ENCODE data around the gene FPR3. TPM values are rescaled to one million over a fixed set of nuclear protein-coding genes. Genes with fewer than 3 reads are reported as not detected.
A peak's percentile ranks its signal among the peaks of the same experiment; 100 is the strongest.
"Not testable (repeated sequence)": the region's sequence is repeated elsewhere in the genome, so short reads cannot be mapped to it uniquely, and the experiment has no call there.

Gene FPR3
- total RNA-seq, 6 donors from 2014 or later: 8.8 to 50.9 (median 20.1) TPM

GRCh38 chr19:51800473-51801244 is 5.7 kb downstream of the FPR3 start:
- Histone ChIP-seq H3K36me3 (no peaks in the 10 kb centered on the region), H3K4me3 (no peak overlapping the region), H3K27ac (peak overlapping the region; percentile 81 to 87 (median 83)), H3K4me1 (peaks cover 15 to 37% (median 27%) of the 10 kb centered on the region in 4 donors), H3K27me3 (no peaks in the 10 kb centered on the region), H3K9me3 (no peaks in the 10 kb centered on the region)
- 38 to 49% methylated on average over 7 of the region's 7 CpGs for WGBS, 2 donors
- peak in 1 of 2 donors; percentile 24 for ATAC-seq (ENCODE audit: low FRiP score in 2 of 2)
- TF ChIP-seq, protein P1, sequence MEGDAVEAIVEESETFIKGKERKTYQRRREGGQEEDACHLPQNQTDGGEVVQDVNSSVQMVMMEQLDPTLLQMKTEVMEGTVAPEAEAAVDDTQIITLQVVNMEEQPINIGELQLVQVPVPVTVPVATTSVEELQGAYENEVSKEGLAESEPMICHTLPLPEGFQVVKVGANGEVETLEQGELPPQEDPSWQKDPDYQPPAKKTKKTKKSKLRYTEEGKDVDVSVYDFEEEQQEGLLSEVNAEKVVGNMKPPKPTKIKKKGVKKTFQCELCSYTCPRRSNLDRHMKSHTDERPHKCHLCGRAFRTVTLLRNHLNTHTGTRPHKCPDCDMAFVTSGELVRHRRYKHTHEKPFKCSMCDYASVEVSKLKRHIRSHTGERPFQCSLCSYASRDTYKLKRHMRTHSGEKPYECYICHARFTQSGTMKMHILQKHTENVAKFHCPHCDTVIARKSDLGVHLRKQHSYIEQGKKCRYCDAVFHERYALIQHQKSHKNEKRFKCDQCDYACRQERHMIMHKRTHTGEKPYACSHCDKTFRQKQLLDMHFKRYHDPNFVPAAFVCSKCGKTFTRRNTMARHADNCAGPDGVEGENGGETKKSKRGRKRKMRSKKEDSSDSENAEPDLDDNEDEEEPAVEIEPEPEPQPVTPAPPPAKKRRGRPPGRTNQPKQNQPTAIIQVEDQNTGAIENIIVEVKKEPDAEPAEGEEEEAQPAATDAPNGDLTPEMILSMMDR (IDR thresholded peaks at IDR 0.05): no peak
- no peak for TF ChIP-seq POLR2A (IDR thresholded peaks at IDR 0.05)
- TF ChIP-seq EP300 (IDR thresholded peaks at IDR 0.05): peak in 2 of 4 donors; percentile 82 to 86
- peak; percentile 16 to 79 for TF ChIP-seq POLR2AphosphoS5 (IDR thresholded peaks at IDR 0.05)
- DNase-seq: peak in 1 of 2 donors; percentile 41

DNA sequence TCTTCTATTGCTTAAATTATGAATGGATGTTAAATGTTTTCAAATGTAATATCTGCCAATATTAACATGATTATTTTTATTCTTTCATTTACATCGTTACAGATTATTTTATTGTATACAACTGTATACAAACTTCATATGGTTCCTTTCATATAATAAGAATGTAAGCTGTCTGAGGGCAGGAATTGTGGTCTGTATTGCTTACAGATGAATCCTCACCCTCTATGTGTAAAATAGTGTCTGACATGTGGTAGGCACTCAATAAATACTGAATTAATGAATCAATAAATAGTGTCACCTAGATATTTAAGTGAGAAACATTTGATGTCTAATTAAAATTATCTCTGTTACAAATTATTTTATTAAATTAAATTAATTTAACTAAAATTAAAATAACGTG is 7.8 kb downstream of the FPR3 start:
- no peak for TF ChIP-seq EP300 (IDR thresholded peaks at IDR 0.05)
- TF ChIP-seq, protein P1 (IDR thresholded peaks at IDR 0.05): no peak
- no peak for TF ChIP-seq POLR2AphosphoS5 (IDR thresholded peaks at IDR 0.05)
- no peak for TF ChIP-seq POLR2A (IDR thresholded peaks at IDR 0.05)
- Histone ChIP-seq H3K4me1 (peaks cover 20 to 53% (median 38%) of the 10 kb centered on the region in 4 donors), H3K27ac (no peak overlapping the region), H3K36me3 (no peaks in the 10 kb centered on the region), H3K27me3 (no peaks in the 10 kb centered on the region), H3K4me3 (no peak overlapping the region), H3K9me3 (no peaks in the 10 kb centered on the region)
- WGBS, 2 donors: 80 to 84% methylated on average over 2 of the region's 2 CpGs
- DNase-seq (no peak), ATAC-seq (ENCODE audit: low FRiP score in 2 of 2) (no peak)

GRCh38 chr19:51803519-51803918 is 8.6 kb downstream of the FPR3 start:
- ATAC-seq (ENCODE audit: low FRiP score in 2 of 2) (no peak), DNase-seq (no peak)
- H3K36me3 ChIP-seq: no peaks in the 10 kb centered on the region
- H3K4me1 ChIP-seq: peaks cover 20 to 57% (median 41%) of the 10 kb centered on the region in 4 donors
- no peak for TF ChIP-seq POLR2AphosphoS5 (IDR thresholded peaks at IDR 0.05)
- TF ChIP-seq, protein P1 (IDR thresholded peaks at IDR 0.05): no peak
- no peak for TF ChIP-seq POLR2A (IDR thresholded peaks at IDR 0.05)
- no peak for TF ChIP-seq EP300 (IDR thresholded peaks at IDR 0.05)
- H3K4me3 ChIP-seq: no peak overlapping the region
- H3K9me3 ChIP-seq: no peaks in the 10 kb centered on the region
- H3K27ac ChIP-seq: peak overlapping the region in 3 of 4 donors; percentile 46 to 54 (median 53)
- 73 to 83% methylated on average over 4 of the region's 4 CpGs for WGBS, 2 donors
- H3K27me3 ChIP-seq: no peaks in the 10 kb centered on the region

DNA sequence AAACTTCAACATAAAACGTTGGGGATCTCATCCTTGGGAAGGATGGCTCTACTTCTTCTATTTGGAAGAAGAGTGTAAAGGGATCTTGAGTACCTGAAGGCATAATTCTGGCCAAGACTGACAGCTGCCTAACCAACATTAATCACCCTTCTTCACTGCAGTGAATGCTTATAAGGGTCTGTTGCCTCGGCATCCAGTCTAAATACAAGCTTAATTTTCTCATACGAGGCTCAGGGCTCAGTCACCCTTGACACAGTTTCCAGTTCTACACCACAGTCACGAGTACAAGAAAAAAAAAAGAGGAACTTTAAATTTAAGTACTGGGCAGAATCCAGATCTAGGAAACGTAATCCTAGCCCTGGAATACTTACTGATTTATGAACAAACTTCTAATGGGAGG is 9.0 kb downstream of the FPR3 start:
- H3K9me3 ChIP-seq: no peaks in the 10 kb centered on the region
- H3K36me3 ChIP-seq: no peaks in the 10 kb centered on the region
- WGBS, 2 donors: 44 to 65% methylated on average over 5 of the region's 5 CpGs
- DNase-seq: no peak
- peak overlapping the region in 3 of 4 donors; percentile 46 to 54 (median 53) for H3K27ac ChIP-seq
- ATAC-seq (ENCODE audit: low FRiP score in 2 of 2): peak in 1 of 2 donors; percentile 23
- peaks cover 20 to 54% (median 37%) of the 10 kb centered on the region in 4 donors for H3K4me1 ChIP-seq
- H3K4me3 ChIP-seq: no peak overlapping the region
- H3K27me3 ChIP-seq: no peaks in the 10 kb centered on the region
- TF ChIP-seq POLR2A (IDR thresholded peaks at IDR 0.05): peak in 1 of 4 donors; percentile 43
- TF ChIP-seq, protein P1 (IDR thresholded peaks at IDR 0.05): no peak
- TF ChIP-seq POLR2AphosphoS5 (IDR thresholded peaks at IDR 0.05): no peak
- no peak for TF ChIP-seq EP300 (IDR thresholded peaks at IDR 0.05)

- not testable (repeated sequence) for H3K27me3 ChIP-seq; ATAC-seq (ENCODE audit: low FRiP score in 2 of 2); H3K9me3 ChIP-seq; H3K36me3 ChIP-seq; H3K4me3 ChIP-seq; DNase-seq
- H3K4me1 ChIP-seq: peaks cover 14 to 50% (median 30%) of the 10 kb centered on the region in 4 donors
- peak overlapping the region; percentile 8 to 66 (median 49) for H3K27ac ChIP-seq
- 55 to 58% methylated on average over 9 of the region's 9 CpGs for WGBS, 2 donors
Observed at GRCh38 chr19:51804789-51805188, 9.8 kb downstream of the FPR3 start.
